Kidney epithelial cell (primary cell): ENCODE measurements around the gene GHR. TPM values are rescaled to one million over a fixed set of nuclear protein-coding genes. Genes with fewer than 3 reads are reported as not detected.

Experiments
- DNase-seq: peaks from one replicate; pipeline ENCODE4 v3.0.0-alpha.2; 2010; ENCODE audit warnings: low read depth
- H3K27me3 ChIP-seq: 2 replicates; pipeline ENCODE4 v1.6.0; 2011; ENCODE audit warnings: low read length; ENCODE audit not compliant: control insufficient read depth, insufficient read depth
- H3K36me3 ChIP-seq: 2 replicates; pipeline ENCODE4 v1.5.1; 2011; ENCODE audit warnings: low read length; ENCODE audit not compliant: control insufficient read depth, insufficient read depth
- H3K4me3 ChIP-seq: 2 replicates; pipeline ENCODE4 v1.5.1; 2011; ENCODE audit warnings: low read depth, mild to moderate bottlenecking, control low read depth, low read length
- CTCF ChIP-seq: IDR thresholded peaks from 2 replicates; pipeline ENCODE4 v1.5.1; 2011; ENCODE audit warnings: mild to moderate bottlenecking, moderate library complexity, low read length, control low read depth, inconsistent platforms; ENCODE audit not compliant: insufficient read depth, poor library complexity, severe bottlenecking
- total RNA-seq: library from RNA; depleted of rRNA; stranded (reverse); fragments of >200 nt; gene quantifications from 2 replicates; pipeline ENCODE4 v1.2.3, GENCODE V29; 2015

GHR gene
- total RNA-seq, 1 donor from 2014 or later = 0.63 TPM

- no peaks in the 10 kb centered on the region for H3K36me3 ChIP-seq
- H3K27me3 ChIP-seq = no peaks in the 10 kb centered on the region
- TF ChIP-seq CTCF = no peak
- H3K4me3 ChIP-seq = no peak overlapping the region
- no peak for DNase-seq
Measured at GRCh38 chr5:42665857-42666256, 242.6 kb downstream of the GHR start.

- H3K36me3 ChIP-seq = no peaks in the 10 kb centered on the region
- no peak for TF ChIP-seq CTCF
- no peaks in the 10 kb centered on the region for H3K27me3 ChIP-seq
- DNase-seq = no peak
- H3K4me3 ChIP-seq = no peak overlapping the region
Measured at GRCh38 chr5:42666869-42667268, 243.6 kb downstream of the GHR start.

- no peaks in the 10 kb centered on the region for H3K36me3 ChIP-seq
- H3K27me3 ChIP-seq = no peaks in the 10 kb centered on the region
- TF ChIP-seq CTCF = no peak
- H3K4me3 ChIP-seq = no peak overlapping the region
- DNase-seq = no peak
Measured at GRCh38 chr5:42668254-42668653, 245.0 kb downstream of the GHR start.

GRCh38 chr5:42672925-42673324 is 249.7 kb downstream of the GHR start:
- no peak for TF ChIP-seq CTCF
- Histone ChIP-seq H3K27me3 (no peaks in the 10 kb centered on the region), H3K36me3 (no peaks in the 10 kb centered on the region), H3K4me3 (no peak overlapping the region)
- no peak for DNase-seq

- DNase-seq = no peak
- TF ChIP-seq CTCF = no peak
- no peak overlapping the region for H3K4me3 ChIP-seq
- no peaks in the 10 kb centered on the region for H3K36me3 ChIP-seq
- no peaks in the 10 kb centered on the region for H3K27me3 ChIP-seq
Measured at GRCh38 chr5:42675602-42676001, 252.4 kb downstream of the GHR start.

GRCh38 chr5:42676362-42676761 is 253.1 kb downstream of the GHR start:
- Histone ChIP-seq H3K36me3 (no peaks in the 10 kb centered on the region), H3K27me3 (no peaks in the 10 kb centered on the region), H3K4me3 (no peak overlapping the region)
- DNase-seq = no peak
- TF ChIP-seq CTCF = no peak
